Middle frontal gyrus (tissue), 1 donor: ENCODE data around the gene RBM33.
"Not testable (repeated sequence)": the region's sequence is repeated elsewhere in the genome, so short reads cannot be mapped to it uniquely, and the experiment has no call there.

Source experiments
- DNase-seq: peaks from one replicate; pipeline ENCODE4 v3.0.0-alpha.2; 2015; ENCODE audit warnings: low spot score; ENCODE audit errors: extremely low spot score

RBM33 gene

DNA sequence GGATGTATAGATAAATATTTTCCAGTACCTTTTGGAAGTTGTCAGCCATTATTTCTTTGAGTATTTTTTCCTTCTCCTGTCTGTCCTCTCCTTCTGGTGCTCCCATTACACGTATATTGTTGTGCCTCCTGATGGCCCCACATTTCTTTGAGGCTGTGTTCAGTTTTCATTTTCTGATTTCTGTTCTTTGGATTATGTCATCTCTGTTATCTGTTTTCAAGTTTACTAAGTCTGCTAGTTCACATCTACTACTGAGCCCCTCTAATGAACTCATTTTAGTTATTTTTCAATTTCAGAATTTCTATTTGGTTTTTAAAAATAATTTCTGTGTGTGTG lies 16.3 kb downstream of the RBM33 start:
- no peak for DNase-seq

GRCh38 chr7:155662343-155663043 lies 18.0 kb downstream of the RBM33 start:
- no peak for DNase-seq

DNA sequence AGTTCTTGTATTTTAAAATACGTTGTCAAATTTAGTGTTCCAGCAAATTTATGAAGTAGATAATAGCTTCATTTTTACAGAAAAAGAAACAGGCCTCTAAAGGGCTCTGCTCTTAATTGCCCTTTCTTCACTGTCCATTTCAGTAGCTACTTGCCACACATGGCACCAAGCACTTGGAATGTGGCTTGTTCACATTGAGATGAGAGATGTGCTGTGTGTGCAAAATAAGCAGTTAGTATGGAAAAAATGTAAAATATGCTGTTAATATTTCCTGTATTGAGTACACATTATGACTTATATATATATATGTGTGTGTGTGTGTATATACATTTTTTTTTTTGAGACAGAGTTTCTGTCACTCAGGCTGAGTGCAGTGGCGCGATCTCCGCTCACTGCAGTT lies 19.5 kb downstream of the RBM33 start:
- DNase-seq, result no peak

- no peak for DNase-seq
Observed at GRCh38 chr7:155665079-155665956, 20.9 kb downstream of the RBM33 start.

DNA sequence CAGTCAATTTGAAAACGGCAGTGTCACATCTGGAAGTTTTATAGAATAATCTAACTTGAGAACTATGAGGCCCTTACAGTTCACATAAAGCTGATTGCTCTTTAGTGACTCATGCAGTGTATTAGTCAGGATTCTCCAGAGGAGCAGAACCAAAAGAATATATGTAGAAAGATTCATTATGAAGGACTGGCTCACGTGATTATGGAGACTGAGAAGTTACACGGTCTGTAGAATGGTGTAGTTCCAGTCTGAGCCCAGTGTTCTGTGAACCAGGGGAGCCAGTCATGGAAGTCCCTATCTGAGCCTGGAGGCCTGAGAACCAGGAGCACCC lies 21.5 kb downstream of the RBM33 start:
- DNase-seq, result no peak

GRCh38 chr7:155667241-155667829 lies 22.9 kb downstream of the RBM33 start:
- DNase-seq, result no peak

DNA sequence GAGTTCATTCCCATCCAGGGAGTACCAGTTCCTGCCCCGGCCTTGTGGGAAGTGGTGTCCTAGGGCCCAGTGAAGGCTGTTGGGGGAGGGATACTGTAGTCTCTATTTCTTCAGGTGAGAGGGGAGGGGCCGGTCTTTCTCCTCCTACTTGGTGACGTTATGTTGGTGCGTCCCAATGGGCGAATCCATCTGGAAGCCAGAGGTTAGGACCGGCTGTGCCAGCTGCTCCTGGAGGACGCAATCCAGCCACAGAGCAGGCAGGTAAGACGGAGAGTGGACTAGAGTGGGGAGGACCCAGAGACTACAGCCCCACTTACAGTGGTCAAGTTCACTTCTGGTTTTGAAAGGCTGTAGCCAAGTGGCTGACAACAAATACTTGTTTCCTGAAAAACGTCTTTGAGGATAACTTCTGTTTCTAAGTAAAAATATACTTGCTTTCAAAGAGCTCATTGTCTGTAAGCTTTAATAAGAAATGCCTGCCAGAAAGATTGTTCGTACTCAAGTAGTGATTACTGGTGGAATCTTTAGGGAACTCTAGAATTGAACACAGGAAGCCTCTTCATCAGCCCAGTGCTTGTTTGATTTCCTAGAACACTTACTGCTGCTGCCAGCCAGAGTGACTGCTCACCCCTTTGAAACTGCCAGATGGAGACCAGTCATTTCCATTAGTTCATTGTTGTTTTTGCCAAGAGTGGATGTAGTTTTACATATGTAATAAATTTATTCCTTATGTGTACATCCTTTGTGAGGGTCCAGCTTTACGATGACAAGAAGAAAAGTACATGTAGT lies 25.4 kb downstream of the RBM33 start:
- no peak for DNase-seq

GRCh38 chr7:155670521-155670920 lies 26.1 kb downstream of the RBM33 start:
- no peak for DNase-seq

GRCh38 chr7:155674556-155674955 lies 30.1 kb downstream of the RBM33 start:
- DNase-seq, result no peak

- no peak for DNase-seq
Observed at GRCh38 chr7:155676052-155676451, 31.6 kb downstream of the RBM33 start.

DNA sequence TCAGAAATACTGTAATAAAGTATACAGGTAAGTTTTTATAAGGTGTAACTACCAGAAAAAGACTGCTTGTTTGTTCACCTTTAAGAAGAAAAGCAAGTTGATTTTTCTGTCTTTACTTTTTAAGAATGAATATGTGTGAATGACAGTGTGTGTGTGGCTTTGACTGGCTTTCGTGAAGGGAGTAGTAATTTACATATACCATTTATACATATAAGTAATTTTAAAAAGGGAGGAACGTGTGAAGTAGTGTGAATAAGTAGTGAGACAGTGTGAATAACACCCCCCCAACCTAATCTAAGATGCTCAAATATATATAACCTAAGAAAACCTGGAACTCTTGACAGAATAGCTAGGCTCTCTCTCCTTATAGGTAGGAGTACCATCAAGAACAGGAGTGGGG lies 33.2 kb downstream of the RBM33 start:
- no peak for DNase-seq

DNA sequence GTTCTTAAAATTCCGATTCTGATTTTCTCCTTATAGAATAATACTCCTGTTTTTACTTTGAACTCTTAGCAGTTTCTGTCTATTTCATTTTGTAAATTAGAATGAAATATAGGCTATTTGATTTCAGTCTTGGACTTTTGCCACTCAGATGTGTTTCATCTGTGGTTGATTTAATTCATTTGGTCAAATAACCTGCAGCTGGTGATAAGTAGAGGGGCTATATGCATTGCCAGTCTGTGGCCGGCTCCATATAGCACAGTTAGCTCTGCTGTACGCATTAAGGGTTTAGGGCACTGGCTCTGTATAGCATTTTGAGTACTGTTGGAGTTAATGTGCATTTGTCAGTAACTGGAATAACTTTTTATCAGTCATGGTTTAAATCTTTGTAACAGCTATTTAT lies 35.7 kb downstream of the RBM33 start:
- no peak for DNase-seq

DNA sequence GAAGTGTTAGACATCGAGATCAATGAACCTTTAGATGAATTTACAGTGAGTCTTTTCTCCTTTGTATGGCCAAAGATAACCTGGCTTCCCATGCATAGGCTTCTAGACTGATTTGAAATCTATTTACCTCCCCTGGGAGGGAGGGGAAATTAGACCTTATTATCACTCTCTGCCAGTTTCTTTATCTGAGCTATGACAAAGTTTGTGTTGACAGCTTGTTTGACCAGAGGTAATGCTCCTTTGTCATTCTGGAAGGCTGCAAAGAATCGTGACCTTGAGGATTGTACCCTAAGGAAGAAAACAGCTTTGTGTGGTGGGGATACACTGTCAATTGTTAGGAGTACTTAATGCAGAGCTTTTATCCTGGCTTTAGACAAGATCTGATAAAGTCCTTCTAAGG lies 36.4 kb downstream of the RBM33 start:
- no peak for DNase-seq

DNA sequence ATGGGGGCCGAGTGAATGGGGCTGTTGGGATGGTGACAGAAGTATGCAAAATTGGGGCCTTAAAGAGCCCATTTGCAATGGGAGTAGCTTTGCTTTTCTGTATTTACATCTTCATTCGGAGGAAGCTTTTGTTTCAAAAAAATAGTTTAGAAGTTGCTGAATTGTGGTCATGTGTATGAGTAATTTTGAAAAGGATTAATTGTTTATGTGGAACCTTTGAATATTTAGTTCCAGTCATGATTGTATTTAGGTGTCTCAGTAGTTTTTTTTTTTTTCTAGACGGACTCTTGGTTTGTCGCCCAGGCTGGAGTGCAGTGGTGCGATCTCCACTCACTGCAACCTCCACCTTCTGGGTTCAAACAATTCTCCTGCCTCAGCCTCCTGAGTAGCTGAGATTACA lies 37.2 kb downstream of the RBM33 start:
- DNase-seq, result no peak

DNA sequence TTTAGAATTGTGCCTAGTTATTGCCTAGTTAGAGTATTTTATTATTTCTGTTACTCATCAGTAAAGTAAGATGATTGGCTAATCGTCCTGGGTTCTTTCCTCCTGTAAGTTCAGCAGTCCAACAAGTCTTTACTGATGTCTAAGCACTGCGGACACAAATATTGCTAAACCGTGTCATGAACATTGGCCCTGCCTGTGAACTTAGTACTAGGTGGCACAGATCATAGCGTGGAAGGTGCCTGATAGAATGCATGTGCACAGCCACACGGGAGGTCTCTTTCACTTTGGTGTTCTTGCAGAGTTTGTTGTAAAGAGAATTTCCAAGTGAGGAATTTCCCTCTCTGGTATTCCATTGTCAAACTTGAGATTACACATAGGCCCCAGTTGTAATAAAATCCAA lies 38.0 kb downstream of the RBM33 start:
- DNase-seq, result no peak

- no peak for DNase-seq
Observed at GRCh38 chr7:155683098-155683497, 38.6 kb downstream of the RBM33 start.

- no peak for DNase-seq
Observed at GRCh38 chr7:155683714-155684113, 39.3 kb downstream of the RBM33 start.

DNA sequence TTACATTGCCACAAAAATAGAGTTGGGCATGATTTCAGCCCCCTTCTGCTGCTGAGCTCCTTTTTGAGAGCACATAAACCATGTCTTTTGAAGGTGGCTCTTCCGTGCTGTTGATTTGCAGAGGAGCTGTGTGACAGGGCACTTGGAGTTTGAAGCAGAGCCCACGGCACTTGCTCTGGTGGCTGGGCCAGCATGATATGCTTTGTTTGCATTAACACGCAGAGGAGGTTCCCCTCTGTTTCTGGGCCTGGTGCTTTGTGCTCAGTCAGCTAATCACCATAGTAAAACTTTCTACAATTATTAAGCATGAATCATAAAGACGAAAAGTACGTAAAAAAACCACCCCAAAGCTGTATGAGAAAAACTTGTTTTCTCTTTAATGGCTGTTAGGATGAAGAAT lies 40.1 kb downstream of the RBM33 start:
- no peak for DNase-seq

GRCh38 chr7:155685070-155685790 lies 40.8 kb downstream of the RBM33 start:
- no peak for DNase-seq

- DNase-seq, result no peak
Observed at GRCh38 chr7:155685791-155686160, 41.3 kb downstream of the RBM33 start.

GRCh38 chr7:155686620-155687324 lies 42.3 kb downstream of the RBM33 start:
- DNase-seq, result not testable (repeated sequence)
